Ascending aorta (tissue), 2 donors: ENCODE data around the gene FKBP3. TPM values are rescaled to one million over a fixed set of nuclear protein-coding genes. Genes with fewer than 3 reads are reported as not detected.

Source experiments
- DNase-seq, 2 donors: peaks; one replicate each; pipeline ENCODE4 v3.0.0-alpha.2; 2019; ENCODE audit warnings: low spot score in 2 of 2
- H3K27ac ChIP-seq, 2 donors: fragments of 200-600 bp; sonication (generic); one replicate each; pipeline ENCODE4 v1.5.1; 2016 to 2017; ENCODE audit warnings: mild to moderate bottlenecking in 1 of 2
- H3K27me3 ChIP-seq: fragments of 200-600 bp; sonication (generic); one replicate; pipeline ENCODE4 v1.5.1; 2017
- H3K36me3 ChIP-seq, 2 donors: fragments of 200-600 bp; sonication (generic); one replicate each; pipeline ENCODE4 v1.5.1; 2016
- H3K4me1 ChIP-seq, 2 donors: fragments of 200-600 bp; sonication (generic); one replicate each; pipeline ENCODE4 v1.5.1; 2016 to 2017; ENCODE audit warnings: mild to moderate bottlenecking in 1 of 2
- H3K4me3 ChIP-seq, 2 donors: fragments of 200-600 bp; sonication (generic); one replicate each; pipeline ENCODE4 v1.5.1; 2016 to 2017; ENCODE audit warnings: mild to moderate bottlenecking in 1 of 2
- H3K9me3 ChIP-seq, 2 donors: fragments of 200-600 bp; sonication (generic); one replicate each; pipeline ENCODE4 v1.5.1; 2016
- CTCF ChIP-seq, 3 experiments: fragments of 200-600 bp in 2 of 3; fragments of 450-650 bp in 1 of 3; sonication (generic) in 2 of 3; IDR thresholded peaks; one replicate each; pipeline ENCODE4 v1.5.1; 2016 to 2019; ENCODE audit warnings: antibody characterized with exemption in 3 of 3, mild to moderate bottlenecking in 1 of 3, moderate library complexity in 1 of 3
- intact Hi-C: fragments of 100-400 bp; cut with DNase I; formaldehyde crosslinking; loops from one replicate; pipeline ENCODE4 v1.15.1; 2023
- total RNA-seq: library from RNA; depleted of rRNA; stranded (reverse); fragments of >200 nt; gene quantifications from one replicate; pipeline ENCODE4 v1.1.0, GENCODE V29; 2016

FKBP3 gene
- total RNA-seq, 1 donor from 2014 or later: 8.8 TPM

GRCh38 chr14:45095143-45095542, 39.1 kb downstream of the FKBP3 start:
- intact Hi-C loops: no loop called here
- Histone ChIP-seq H3K27me3 (no peaks in the 10 kb centered on the region), H3K4me3 (no peak overlapping the region), H3K36me3 (peaks cover 26 to 46% of the 10 kb centered on the region in 2 donors), H3K9me3 (no peaks in the 10 kb centered on the region), H3K4me1 (no peaks in the 10 kb centered on the region), H3K27ac (no peak overlapping the region)
- no peak for DNase-seq
- TF ChIP-seq CTCF (IDR thresholded peaks at IDR 0.05): no peak

- H3K9me3 ChIP-seq: no peaks in the 10 kb centered on the region
- H3K36me3 ChIP-seq: peaks cover 21 to 38% of the 10 kb centered on the region in 2 donors
- H3K27me3 ChIP-seq: no peaks in the 10 kb centered on the region
- no peak overlapping the region for H3K27ac ChIP-seq
- H3K4me1 ChIP-seq: no peaks in the 10 kb centered on the region
- no peak for TF ChIP-seq CTCF (IDR thresholded peaks at IDR 0.05)
- no peak for DNase-seq
- H3K4me3 ChIP-seq: no peak overlapping the region
- intact Hi-C loops: no loop called here
These were observed 40.0 kb downstream of the FKBP3 start for GRCh38 chr14:45094275-45094674.

- intact Hi-C loops: no loop called here
- Histone ChIP-seq H3K4me3 (no peak overlapping the region), H3K9me3 (no peaks in the 10 kb centered on the region), H3K27ac (no peak overlapping the region), H3K36me3 (peaks cover 7 to 14% of the 10 kb centered on the region in 2 donors), H3K4me1 (peaks cover 0 to 7% of the 10 kb centered on the region in 2 donors), H3K27me3 (no peaks in the 10 kb centered on the region)
- no peak for DNase-seq
- TF ChIP-seq CTCF (IDR thresholded peaks at IDR 0.05): no peak
These were observed 42.6 kb downstream of the FKBP3 start for GRCh38 chr14:45091710-45092109.

GRCh38 chr14:45089813-45090212, 44.5 kb downstream of the FKBP3 start:
- DNase-seq: no peak
- TF ChIP-seq CTCF (IDR thresholded peaks at IDR 0.05): no peak
- Histone ChIP-seq H3K4me1 (peaks cover 0 to 14% of the 10 kb centered on the region in 2 donors), H3K36me3 (no peaks in the 10 kb centered on the region), H3K4me3 (no peak overlapping the region), H3K27me3 (no peaks in the 10 kb centered on the region), H3K9me3 (no peaks in the 10 kb centered on the region), H3K27ac (no peak overlapping the region)
- intact Hi-C loops: no loop called here

GRCh38 chr14:45084946-45085346, 49.3 kb downstream of the FKBP3 start:
- DNase-seq: no peak
- TF ChIP-seq CTCF (IDR thresholded peaks at IDR 0.05): no peak
- H3K4me3 ChIP-seq: peak overlapping the region; percentile 83 to 94
- peaks cover 0 to 14% of the 10 kb centered on the region in 2 donors for H3K4me1 ChIP-seq
- H3K27me3 ChIP-seq: no peaks in the 10 kb centered on the region
- no peaks in the 10 kb centered on the region for H3K9me3 ChIP-seq
- intact Hi-C loops: loop anchor here (1.0 to 5.0 kb wide), 3 partner anchors 49 to 188 kb away; partner anchors contain the start of genes FKBP3 and TOGARAM1
- no peaks in the 10 kb centered on the region for H3K36me3 ChIP-seq
- H3K27ac ChIP-seq: peak overlapping the region in 1 of 2 donors; percentile 80
